Mesothelial cell of epicardium (in vitro differentiated cells): Measurements from ENCODE around the gene FANCL. TPM values are rescaled to one million over a fixed set of nuclear protein-coding genes. Genes with fewer than 3 reads are reported as not detected.

Source experiments
- DNase-seq, 2 experiments: peaks; one replicate each; pipeline ENCODE4 v3.0.0; 2021; ENCODE audit warnings: low spot score in 2 of 2; ENCODE audit not compliant: unreplicated experiment in 2 of 2
- H3K27ac Mint-ChIP-seq: 2 replicates; pipeline ENCODE4 v1.8.0; 2021; ENCODE audit warnings: mixed read lengths
- H3K27me3 Mint-ChIP-seq: 2 replicates; pipeline ENCODE4 v1.8.0; 2021; ENCODE audit warnings: low read depth, mixed read lengths
- H3K36me3 Mint-ChIP-seq: 2 replicates; pipeline ENCODE4 v1.8.0; 2021; ENCODE audit warnings: mixed read lengths
- H3K4me1 Mint-ChIP-seq: 2 replicates; pipeline ENCODE4 v1.8.0; 2021; ENCODE audit warnings: mixed read lengths
- H3K4me3 Mint-ChIP-seq: 2 replicates; pipeline ENCODE4 v1.8.0; 2021; ENCODE audit warnings: mild to moderate bottlenecking, moderate library complexity, mixed read lengths
- H3K9me3 Mint-ChIP-seq: 2 replicates; pipeline ENCODE4 v1.8.0; 2021; ENCODE audit warnings: mixed read lengths
- total RNA-seq: library from RNA; stranded (reverse); gene quantifications from 3 replicates; pipeline ENCODE4 v1.2.1, GENCODE V29; 2021
- TF ChIP-seq, protein P1 (sequence below): fragments of 200-600 bp; sonication (generic); IDR thresholded peaks from one replicate; pipeline ENCODE4 v1.5.0; 2021; ENCODE audit warnings: antibody characterized with exemption; ENCODE audit not compliant: unreplicated experiment

FANCL gene
- total RNA-seq, 1 donor from 2014 or later, result 39.6 TPM

DNA sequence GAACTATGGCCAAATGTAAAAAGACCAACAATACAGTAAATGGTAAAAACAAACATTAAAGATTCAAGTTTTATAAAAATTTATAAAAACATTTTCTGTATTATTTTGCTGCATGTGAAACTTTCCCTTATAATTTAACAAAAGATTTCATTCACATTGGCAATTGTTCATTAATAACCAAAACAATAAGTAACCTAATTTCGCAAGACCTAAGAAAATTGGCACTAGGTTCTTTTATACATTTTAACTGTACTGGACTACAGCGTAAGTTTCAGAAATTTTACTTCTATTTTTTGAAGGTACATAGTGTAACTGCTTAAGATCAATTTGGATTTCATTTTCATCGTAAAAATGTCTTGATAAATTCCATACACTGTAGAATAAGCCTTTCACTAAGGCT lies 77.2 kb downstream of the FANCL start:
- Mint-ChIP-seq H3K4me1 (no peaks in the 10 kb centered on the region), H3K36me3 (peaks cover 23% of the 10 kb centered on the region), H3K27ac (no peak overlapping the region), H3K27me3 (no peaks in the 10 kb centered on the region), H3K4me3 (no peak overlapping the region), H3K9me3 (no peaks in the 10 kb centered on the region)
- no peak for DNase-seq
- TF ChIP-seq, protein P1, sequence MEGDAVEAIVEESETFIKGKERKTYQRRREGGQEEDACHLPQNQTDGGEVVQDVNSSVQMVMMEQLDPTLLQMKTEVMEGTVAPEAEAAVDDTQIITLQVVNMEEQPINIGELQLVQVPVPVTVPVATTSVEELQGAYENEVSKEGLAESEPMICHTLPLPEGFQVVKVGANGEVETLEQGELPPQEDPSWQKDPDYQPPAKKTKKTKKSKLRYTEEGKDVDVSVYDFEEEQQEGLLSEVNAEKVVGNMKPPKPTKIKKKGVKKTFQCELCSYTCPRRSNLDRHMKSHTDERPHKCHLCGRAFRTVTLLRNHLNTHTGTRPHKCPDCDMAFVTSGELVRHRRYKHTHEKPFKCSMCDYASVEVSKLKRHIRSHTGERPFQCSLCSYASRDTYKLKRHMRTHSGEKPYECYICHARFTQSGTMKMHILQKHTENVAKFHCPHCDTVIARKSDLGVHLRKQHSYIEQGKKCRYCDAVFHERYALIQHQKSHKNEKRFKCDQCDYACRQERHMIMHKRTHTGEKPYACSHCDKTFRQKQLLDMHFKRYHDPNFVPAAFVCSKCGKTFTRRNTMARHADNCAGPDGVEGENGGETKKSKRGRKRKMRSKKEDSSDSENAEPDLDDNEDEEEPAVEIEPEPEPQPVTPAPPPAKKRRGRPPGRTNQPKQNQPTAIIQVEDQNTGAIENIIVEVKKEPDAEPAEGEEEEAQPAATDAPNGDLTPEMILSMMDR, result no peak

DNA sequence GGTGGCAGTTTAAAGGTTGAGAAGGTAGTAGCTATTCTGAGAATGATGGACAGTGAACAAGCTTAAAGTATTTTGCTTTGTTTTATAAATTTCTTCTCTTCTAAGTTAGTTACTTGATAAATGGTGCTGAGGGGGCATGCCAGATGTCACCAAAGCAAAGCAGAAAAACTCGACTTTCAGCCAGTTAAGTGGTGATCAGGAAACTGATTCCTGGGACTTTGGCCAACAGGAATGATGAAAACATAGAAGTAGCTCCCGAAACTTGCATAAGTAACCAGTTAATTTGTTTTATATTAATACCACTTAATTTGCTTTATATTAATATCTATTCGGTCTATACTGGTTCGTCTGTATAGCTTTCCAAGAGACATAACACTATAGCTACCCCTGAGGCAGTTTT lies 82.6 kb downstream of the FANCL start:
- Mint-ChIP-seq H3K27me3 (no peaks in the 10 kb centered on the region), H3K4me3 (no peak overlapping the region), H3K4me1 (peaks cover 7% of the 10 kb centered on the region), H3K27ac (peak overlapping the region; percentile 68), H3K9me3 (peaks cover 10% of the 10 kb centered on the region), H3K36me3 (peaks cover 50% of the 10 kb centered on the region)
- TF ChIP-seq, protein P1, result no peak
- no peak for DNase-seq

DNA sequence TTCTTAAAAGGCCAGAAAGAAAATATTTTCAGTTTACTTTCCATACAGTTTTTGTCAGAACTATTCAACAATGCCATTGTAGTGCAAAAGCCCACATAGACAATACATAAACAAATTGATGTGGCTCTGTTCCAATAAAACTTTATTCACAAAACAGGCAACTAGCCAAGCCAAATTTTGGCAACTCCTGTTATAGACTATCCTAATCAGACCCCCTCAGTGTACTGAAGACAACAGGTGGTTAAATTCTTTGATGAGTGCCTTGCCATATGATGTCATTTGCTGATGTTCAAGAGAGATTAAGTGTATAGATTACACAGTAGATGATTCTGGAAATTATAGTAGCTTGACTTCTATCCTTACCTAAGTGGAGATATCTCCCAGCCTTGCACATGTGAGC lies 83.4 kb downstream of the FANCL start:
- H3K27ac Mint-ChIP-seq, result no peak overlapping the region
- peaks cover 10% of the 10 kb centered on the region for H3K9me3 Mint-ChIP-seq
- peaks cover 50% of the 10 kb centered on the region for H3K36me3 Mint-ChIP-seq
- no peaks in the 10 kb centered on the region for H3K27me3 Mint-ChIP-seq
- TF ChIP-seq, protein P1, result no peak
- H3K4me3 Mint-ChIP-seq, result no peak overlapping the region
- no peak for DNase-seq
- peaks cover 7% of the 10 kb centered on the region for H3K4me1 Mint-ChIP-seq

DNA sequence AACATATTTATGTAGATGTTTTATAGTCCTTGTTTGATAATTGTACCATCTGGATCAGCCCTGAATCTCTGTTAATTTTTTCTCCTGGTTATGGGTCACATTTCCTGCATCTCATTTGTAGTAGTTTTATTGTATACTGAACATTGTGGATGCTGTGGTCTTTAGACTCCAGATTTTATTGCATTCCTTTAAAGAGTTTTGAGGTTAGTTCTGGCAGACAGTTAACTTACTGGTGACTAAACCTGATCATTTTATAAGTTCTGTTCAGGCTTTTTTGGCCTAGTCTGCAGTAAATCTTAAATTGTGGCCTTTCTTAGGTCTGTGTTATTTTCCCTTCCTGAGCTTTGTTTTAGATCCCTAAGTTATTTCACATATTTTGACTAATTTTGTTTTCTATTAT lies 84.3 kb downstream of the FANCL start:
- Mint-ChIP-seq H3K4me3 (no peak overlapping the region), H3K27ac (no peak overlapping the region), H3K27me3 (no peaks in the 10 kb centered on the region)

DNA sequence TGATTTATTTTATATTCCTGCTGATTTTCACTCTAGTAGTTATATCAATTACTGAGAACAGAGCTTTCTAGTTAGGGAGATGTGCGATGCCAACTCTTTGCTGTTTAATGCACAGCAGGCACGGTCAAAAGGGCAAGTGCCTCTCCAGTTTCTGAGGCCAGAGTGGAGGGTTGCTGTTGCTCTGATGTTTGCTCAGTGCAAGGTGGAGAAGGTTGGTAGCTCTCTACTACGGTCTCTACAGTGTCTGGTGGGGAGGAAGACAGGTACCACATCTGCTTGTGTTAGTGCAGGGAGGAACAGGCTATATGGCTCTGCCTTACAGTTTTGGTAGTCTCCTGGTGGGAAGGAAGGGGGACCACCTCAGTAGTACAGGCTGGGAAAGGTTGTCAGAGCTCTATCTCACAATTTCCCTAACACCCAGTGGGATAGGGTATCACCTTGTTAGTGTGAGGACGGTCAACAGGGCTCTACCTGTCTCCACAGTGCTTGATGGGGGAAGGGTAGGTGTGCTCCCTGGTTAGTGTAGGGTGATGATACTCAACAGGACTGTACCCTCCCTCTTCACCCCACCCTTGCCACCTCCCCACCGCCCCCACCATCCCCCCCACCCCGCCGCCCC lies 85.9 kb downstream of the FANCL start:
- DNase-seq, result no peak
- H3K27ac Mint-ChIP-seq, result no peak overlapping the region
- no peaks in the 10 kb centered on the region for H3K27me3 Mint-ChIP-seq
- peaks cover 10% of the 10 kb centered on the region for H3K9me3 Mint-ChIP-seq
- H3K4me1 Mint-ChIP-seq, result peaks cover 7% of the 10 kb centered on the region
- no peak overlapping the region for H3K4me3 Mint-ChIP-seq
- peaks cover 43% of the 10 kb centered on the region for H3K36me3 Mint-ChIP-seq
- TF ChIP-seq, protein P1, result no peak

More for the DNA sequence above, 84.3 kb downstream of the FANCL start:
- no peak for DNase-seq
- TF ChIP-seq, protein P1, result no peak
- Mint-ChIP-seq H3K36me3 (peaks cover 48% of the 10 kb centered on the region), H3K4me1 (peaks cover 7% of the 10 kb centered on the region), H3K9me3 (peaks cover 10% of the 10 kb centered on the region)
